Activated naive CD4-positive, alpha-beta T cell treated with Interleukin-2 at 50 U/mL for 16 hours (primary cell): Measurements from ENCODE around the gene SLC22A5.
A peak's percentile ranks its signal among the peaks of the same experiment; 100 is the strongest.
"Not testable (repeated sequence)": the region's sequence is repeated elsewhere in the genome, so short reads cannot be mapped to it uniquely, and the experiment has no call there.

Source experiments
- DNase-seq: peaks from one replicate; pipeline ENCODE4 v3.0.0-alpha.2; 2020

SLC22A5 gene

GRCh38 chr5:132388244-132389050, 18.9 kb downstream of the SLC22A5 start:
- no peak for DNase-seq

GRCh38 chr5:132389051-132389331, 19.5 kb downstream of the SLC22A5 start:
- no peak for DNase-seq

- no peak for DNase-seq
These were observed 20.2 kb downstream of the SLC22A5 start for GRCh38 chr5:132389585-132390286.

- no peak for DNase-seq
These were observed 21.7 kb downstream of the SLC22A5 start for GRCh38 chr5:132391247-132391646.

- no peak for DNase-seq
These were observed 22.4 kb downstream of the SLC22A5 start for GRCh38 chr5:132391870-132392269.

GRCh38 chr5:132392411-132392810, 22.9 kb downstream of the SLC22A5 start:
- DNase-seq, result no peak

GRCh38 chr5:132392978-132393825, 23.7 kb downstream of the SLC22A5 start:
- DNase-seq, result no peak

GRCh38 chr5:132394667-132395259, 25.3 kb downstream of the SLC22A5 start:
- DNase-seq, result no peak

GRCh38 chr5:132396589-132397031, 27.1 kb downstream of the SLC22A5 start:
- DNase-seq, result no peak

- DNase-seq, result no peak
These were observed 27.7 kb downstream of the SLC22A5 start for GRCh38 chr5:132397224-132397623.

GRCh38 chr5:132397936-132398675, 28.6 kb downstream of the SLC22A5 start:
- not testable (repeated sequence) for DNase-seq

- not testable (repeated sequence) for DNase-seq
These were observed 34.5 kb downstream of the SLC22A5 start for GRCh38 chr5:132404041-132404440.

- no peak for DNase-seq
These were observed 36.1 kb downstream of the SLC22A5 start for GRCh38 chr5:132405646-132406045.

GRCh38 chr5:132406144-132406783, 36.8 kb downstream of the SLC22A5 start:
- no peak for DNase-seq

GRCh38 chr5:132407970-132408369, 38.5 kb downstream of the SLC22A5 start:
- no peak for DNase-seq

GRCh38 chr5:132408456-132408855, 38.9 kb downstream of the SLC22A5 start:
- DNase-seq, result no peak

GRCh38 chr5:132408965-132409364, 39.5 kb downstream of the SLC22A5 start:
- DNase-seq, result no peak

- DNase-seq, result peak; percentile 89
These were observed 41.2 kb downstream of the SLC22A5 start for GRCh38 chr5:132410451-132411303.

- DNase-seq, result peak; percentile 38
These were observed 41.9 kb downstream of the SLC22A5 start for GRCh38 chr5:132411304-132412013.

- DNase-seq, result no peak
These were observed 44.1 kb downstream of the SLC22A5 start for GRCh38 chr5:132413567-132413966.
